H9 (cell line): ENCODE data around the gene SLC45A1. TPM values are rescaled to one million over a fixed set of nuclear protein-coding genes. Genes with fewer than 3 reads are reported as not detected.

ENCODE experiments used
- DNase-seq: peaks from one replicate; pipeline ENCODE4 v3.0.0-alpha.2; 2017
- H2AFZ ChIP-seq: one replicate; pipeline ENCODE4 v1.6.1; 2013; ENCODE audit warnings: mild to moderate bottlenecking, low read length, control low read depth, moderate library complexity
- H2AK5ac ChIP-seq: 2 replicates; pipeline ENCODE4 v1.6.1; 2013; ENCODE audit warnings: low read length, control low read depth, mixed read lengths; ENCODE audit not compliant: insufficient read length
- H2BK120ac ChIP-seq: one replicate; pipeline ENCODE4 v1.6.1; 2013; ENCODE audit warnings: low read depth, mild to moderate bottlenecking, low read length, control low read depth, inconsistent platforms; ENCODE audit not compliant: poor library complexity, severe bottlenecking
- H2BK12ac ChIP-seq: 2 replicates; pipeline ENCODE4 v1.6.1; 2013; ENCODE audit warnings: low read length, control low read depth, mixed read lengths, low read depth; ENCODE audit not compliant: insufficient read length
- H2BK15ac ChIP-seq: 2 replicates; pipeline ENCODE4 v1.6.1; 2013; ENCODE audit warnings: low read depth, low read length, control low read depth
- H2BK20ac ChIP-seq: one replicate; pipeline ENCODE4 v1.6.1; 2013; ENCODE audit warnings: low read depth, mild to moderate bottlenecking, low read length, control low read depth, inconsistent platforms; ENCODE audit not compliant: poor library complexity, severe bottlenecking
- H2BK5ac ChIP-seq: 2 replicates; pipeline ENCODE4 v1.6.1; 2013; ENCODE audit warnings: low read length, control low read depth, mixed read lengths; ENCODE audit not compliant: insufficient read length
- H3K14ac ChIP-seq: 2 replicates; pipeline ENCODE4 v1.6.1; 2013; ENCODE audit warnings: low read length, control low read depth; ENCODE audit not compliant: insufficient read depth
- H3K18ac ChIP-seq: 2 replicates; pipeline ENCODE4 v1.6.1; 2013; ENCODE audit warnings: low read depth, mild to moderate bottlenecking, mixed read lengths, low read length, control low read depth; ENCODE audit not compliant: insufficient read length
- H3K23ac ChIP-seq: 2 replicates; pipeline ENCODE4 v1.6.1; 2013; ENCODE audit warnings: low read length, control low read depth, mixed read lengths, low read depth; ENCODE audit not compliant: insufficient read length
- H3K23me2 ChIP-seq: 2 replicates; pipeline ENCODE4 v1.6.1; 2013; ENCODE audit warnings: low read depth, mild to moderate bottlenecking, mixed read lengths, low read length, control low read depth; ENCODE audit not compliant: insufficient read length, poor library complexity, severe bottlenecking
- H3K27ac ChIP-seq: 2 replicates; pipeline ENCODE4 v1.5.1; 2013; ENCODE audit warnings: low read length, control low read depth, mixed read lengths, low read depth; ENCODE audit not compliant: insufficient read length
- H3K27me3 ChIP-seq: 2 replicates; pipeline ENCODE4 v1.6.1; 2013; ENCODE audit warnings: low read length, control low read depth, inconsistent platforms; ENCODE audit not compliant: insufficient read depth
- H3K4ac ChIP-seq: 2 replicates; pipeline ENCODE4 v1.6.1; 2013; ENCODE audit warnings: low read depth, mild to moderate bottlenecking, control low read depth, inconsistent platforms, low read length, moderate library complexity
- H3K4me1 ChIP-seq: 2 replicates; pipeline ENCODE4 v1.6.1; 2013; ENCODE audit warnings: low read length, control low read depth, inconsistent platforms; ENCODE audit not compliant: insufficient read depth
- H3K4me2 ChIP-seq: 2 replicates; pipeline ENCODE4 v1.6.1; 2013; ENCODE audit warnings: low read length, control low read depth, mixed read lengths; ENCODE audit not compliant: insufficient read length, insufficient read depth
- H3K56ac ChIP-seq: 2 replicates; pipeline ENCODE4 v1.6.1; 2013; ENCODE audit warnings: low read depth, mild to moderate bottlenecking, mixed read lengths, low read length, control low read depth; ENCODE audit not compliant: insufficient read length
- H3K79me1 ChIP-seq: 2 replicates; pipeline ENCODE4 v1.6.1; 2013; ENCODE audit warnings: low read depth, mild to moderate bottlenecking, moderate library complexity, low read length, control low read depth, inconsistent platforms; ENCODE audit not compliant: insufficient read depth, poor library complexity, severe bottlenecking
- H3K79me2 ChIP-seq: 2 replicates; pipeline ENCODE4 v1.6.1; 2013; ENCODE audit warnings: low read length, control low read depth, inconsistent platforms; ENCODE audit not compliant: insufficient read depth
- H3K9ac ChIP-seq: 2 replicates; pipeline ENCODE4 v1.6.1; 2013; ENCODE audit warnings: low read length, control low read depth, mixed read lengths; ENCODE audit not compliant: insufficient read length; ENCODE audit errors: extremely low read depth
- H3K9me3 ChIP-seq: one replicate; pipeline ENCODE4 v1.6.1; 2013; ENCODE audit warnings: low read depth, low read length, inconsistent platforms; ENCODE audit not compliant: control insufficient read depth
- H3T11ph ChIP-seq: one replicate; pipeline ENCODE4 v1.6.1; 2013; ENCODE audit warnings: mild to moderate bottlenecking, low read length, control low read depth, inconsistent platforms
- H4K20me1 ChIP-seq: one replicate; pipeline ENCODE4 v1.6.1; 2013; ENCODE audit not compliant: control insufficient read depth, insufficient read length, insufficient read depth
- H4K5ac ChIP-seq: 2 replicates; pipeline ENCODE4 v1.6.1; 2013; ENCODE audit warnings: low read depth, mild to moderate bottlenecking, mixed read lengths, low read length, control low read depth; ENCODE audit not compliant: insufficient read length
- H4K8ac ChIP-seq: replicated peaks from 2 replicates; pipeline ENCODE4 v1.6.1; 2013; ENCODE audit warnings: low read length, control low read depth, mixed read lengths, low read depth; ENCODE audit not compliant: insufficient read length
- H4K91ac ChIP-seq: 2 replicates; pipeline ENCODE4 v1.6.1; 2013; ENCODE audit warnings: low read depth, mild to moderate bottlenecking, moderate library complexity, mixed read lengths, low read length, control low read depth; ENCODE audit not compliant: insufficient read length
- H3K27ac Mint-ChIP-seq, 3 experiments: 2 replicates in 2 of 3; 3 replicates in 1 of 3; pipeline ENCODE4 v1.8.0; 2020 to 2021; ENCODE audit warnings: mixed read lengths in 3 of 3, mild to moderate bottlenecking in 1 of 3, moderate library complexity in 1 of 3
- H3K27me3 Mint-ChIP-seq: 2 replicates; pipeline ENCODE4 v1.8.0; 2021; ENCODE audit warnings: low read depth, mild to moderate bottlenecking, moderate library complexity, mixed read lengths
- H3K36me3 Mint-ChIP-seq, 3 experiments: 2 replicates in 2 of 3; 3 replicates in 1 of 3; pipeline ENCODE4 v1.8.0; 2020 to 2021; ENCODE audit warnings: low read depth in 3 of 3, mixed read lengths in 3 of 3; ENCODE audit not compliant: insufficient read depth in 1 of 3
- H3K4me1 Mint-ChIP-seq, 2 experiments: 2 replicates each; pipeline ENCODE4 v1.8.0; 2020; ENCODE audit warnings: mixed read lengths in 2 of 2
- H3K4me3 Mint-ChIP-seq, 2 experiments: 2 replicates in 1 of 2; 3 replicates in 1 of 2; pipeline ENCODE4 v1.8.0; 2020 to 2021; ENCODE audit warnings: mild to moderate bottlenecking in 2 of 2, mixed read lengths in 2 of 2, moderate library complexity in 1 of 2
- H3K9me3 Mint-ChIP-seq, 2 experiments: 2 replicates in 1 of 2; 3 replicates in 1 of 2; pipeline ENCODE4 v1.8.0; 2020; ENCODE audit warnings: mild to moderate bottlenecking in 2 of 2, mixed read lengths in 2 of 2, moderate library complexity in 1 of 2
- WGBS: extraction: QIAGEN DNeasy Blood & Tissue Kit; methylation state at CpG from one replicate; pipeline ENCODE4 v1.1.7; 2013; ENCODE audit warnings: missing lambda C conversion rate, low lambda C conversion rate, mixed read lengths; ENCODE audit not compliant: insufficient read length; ENCODE audit errors: extremely low coverage; 5-methylcytosine and 5-hydroxymethylcytosine counted together
- total RNA-seq: library from RNA; stranded (reverse); gene quantifications from 2 replicates; pipeline ENCODE4 v1.2.1, GENCODE V29; 2021
- TF ChIP-seq, protein P1 (sequence below): fragments of 200-600 bp; sonication (generic); conservative IDR thresholded peaks from 3 replicates; pipeline ENCODE4 v1.8.0; 2021; ENCODE audit warnings: antibody characterized with exemption, mild to moderate bottlenecking

SLC45A1 gene
- total RNA-seq, 1 experiment from 2014 or later: 0.63 TPM

DNA sequence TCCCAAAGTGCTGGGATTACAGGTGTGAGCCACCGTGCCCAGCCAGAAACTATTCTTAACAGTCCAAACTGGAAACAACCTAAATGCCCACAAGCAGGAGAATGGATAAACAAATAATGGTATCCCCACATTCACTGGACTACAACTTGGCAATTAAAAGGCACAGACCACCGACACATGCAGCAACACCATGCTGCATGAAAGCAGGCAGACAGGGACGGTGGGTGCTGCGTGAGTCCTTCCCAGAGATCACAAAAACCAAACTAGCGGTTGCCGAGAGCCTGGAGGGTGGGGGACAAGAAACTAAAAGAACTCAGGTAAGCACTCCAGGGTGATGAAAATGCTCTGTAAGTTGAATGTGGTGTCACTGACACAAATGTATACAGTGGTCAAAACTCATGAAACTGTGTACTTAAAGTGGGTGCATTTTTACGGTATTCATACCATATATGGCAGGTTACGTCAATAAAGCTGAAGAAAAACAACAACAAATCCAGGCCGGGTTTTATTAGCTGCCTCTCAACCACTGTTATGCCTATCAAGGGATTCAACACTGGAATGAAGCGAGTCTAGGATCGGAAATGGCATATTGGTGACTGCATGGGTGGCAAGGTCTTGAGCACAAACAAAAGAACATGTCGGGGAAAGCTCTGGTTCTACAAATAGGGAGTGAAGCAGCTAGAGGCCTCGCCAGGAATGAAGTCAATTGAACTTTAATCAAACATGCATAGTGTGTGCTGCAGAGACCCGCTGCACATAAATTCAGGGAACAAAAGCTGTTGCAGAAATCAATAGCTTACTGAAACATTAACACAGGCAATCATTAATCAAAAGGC lies 52.4 kb downstream of the SLC45A1 start:
- H3K14ac ChIP-seq: no peak overlapping the region

More for the DNA sequence above, 52.4 kb downstream of the SLC45A1 start:
- H3K4me1 Mint-ChIP-seq: peaks cover 69 to 74% of the 10 kb centered on the region in 2 experiments
- TF ChIP-seq, protein P1, sequence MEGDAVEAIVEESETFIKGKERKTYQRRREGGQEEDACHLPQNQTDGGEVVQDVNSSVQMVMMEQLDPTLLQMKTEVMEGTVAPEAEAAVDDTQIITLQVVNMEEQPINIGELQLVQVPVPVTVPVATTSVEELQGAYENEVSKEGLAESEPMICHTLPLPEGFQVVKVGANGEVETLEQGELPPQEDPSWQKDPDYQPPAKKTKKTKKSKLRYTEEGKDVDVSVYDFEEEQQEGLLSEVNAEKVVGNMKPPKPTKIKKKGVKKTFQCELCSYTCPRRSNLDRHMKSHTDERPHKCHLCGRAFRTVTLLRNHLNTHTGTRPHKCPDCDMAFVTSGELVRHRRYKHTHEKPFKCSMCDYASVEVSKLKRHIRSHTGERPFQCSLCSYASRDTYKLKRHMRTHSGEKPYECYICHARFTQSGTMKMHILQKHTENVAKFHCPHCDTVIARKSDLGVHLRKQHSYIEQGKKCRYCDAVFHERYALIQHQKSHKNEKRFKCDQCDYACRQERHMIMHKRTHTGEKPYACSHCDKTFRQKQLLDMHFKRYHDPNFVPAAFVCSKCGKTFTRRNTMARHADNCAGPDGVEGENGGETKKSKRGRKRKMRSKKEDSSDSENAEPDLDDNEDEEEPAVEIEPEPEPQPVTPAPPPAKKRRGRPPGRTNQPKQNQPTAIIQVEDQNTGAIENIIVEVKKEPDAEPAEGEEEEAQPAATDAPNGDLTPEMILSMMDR: no peak
- no peak overlapping the region for H3K27ac ChIP-seq
- H2BK15ac ChIP-seq: no peak overlapping the region
- no peaks in the 10 kb centered on the region for H4K20me1 ChIP-seq
- no peak overlapping the region for H2BK12ac ChIP-seq
- H3K27me3 ChIP-seq: no peaks in the 10 kb centered on the region
- H3K9me3 Mint-ChIP-seq: no peaks in the 10 kb centered on the region
- H3K23ac ChIP-seq: no peak overlapping the region
- no peak overlapping the region for H2BK5ac ChIP-seq
- H3K36me3 Mint-ChIP-seq: peaks cover 14 to 19% (median 17%) of the 10 kb centered on the region in 3 experiments
- no peaks in the 10 kb centered on the region for H3K79me1 ChIP-seq
- no peak overlapping the region for H3T11ph ChIP-seq
- H4K91ac ChIP-seq: no peak overlapping the region
- no peaks in the 10 kb centered on the region for H3K9me3 ChIP-seq
- no peak overlapping the region for H4K5ac ChIP-seq
- H2AFZ ChIP-seq: no peak overlapping the region
- H3K4me1 ChIP-seq: peaks cover 18% of the 10 kb centered on the region; the same call in 1 of the 2 replicates
- H4K8ac ChIP-seq: no peak overlapping the region
- H3K9ac ChIP-seq: no peak overlapping the region
- H3K27ac Mint-ChIP-seq: peak overlapping the region; percentile 67 to 93 (median 78); a peak in 6 of 7 replicates
- WGBS: no CpG with 5 or more reads among the region's 14 CpGs
- no peaks in the 10 kb centered on the region for H3K27me3 Mint-ChIP-seq
- H3K18ac ChIP-seq: no peak overlapping the region
- peak overlapping the region in 1 of 2 experiments; percentile 22; a peak in 1 of 5 replicates for H3K4me3 Mint-ChIP-seq
- H2AK5ac ChIP-seq: no peak overlapping the region
- H2BK120ac ChIP-seq: no peak overlapping the region
- H3K79me2 ChIP-seq: peaks cover 2% of the 10 kb centered on the region; the same call in 1 of the 2 replicates
- H3K4me2 ChIP-seq: no peak overlapping the region
- no peaks in the 10 kb centered on the region for H3K23me2 ChIP-seq
- H3K56ac ChIP-seq: no peak overlapping the region
- no peak overlapping the region for H3K4ac ChIP-seq
- DNase-seq: no peak
- peak overlapping the region; percentile 50 for H2BK20ac ChIP-seq
